OCI-LY1 (cell line): ENCODE data around the gene HEBP1.

Source experiments
- H2AFZ ChIP-seq: fragments of 200-600 bp; sonication (generic), shearing (Covaris generic); 2 replicates; pipeline ENCODE4 v1.6.0; 2014; ENCODE audit warnings: antibody characterized with exemption, mild to moderate bottlenecking, low read length
- H3F3A ChIP-seq: fragments of 200-600 bp; sonication (generic), shearing (Covaris generic); 2 replicates; pipeline ENCODE4 v1.6.0; 2014; ENCODE audit warnings: mild to moderate bottlenecking, antibody characterized with exemption, low read length, moderate library complexity; ENCODE audit not compliant: insufficient read depth
- H3K27ac ChIP-seq: fragments of 200-600 bp; sonication (generic); 2 replicates; pipeline ENCODE4 v1.5.1; 2014; ENCODE audit warnings: low read length, mixed run types, mild to moderate bottlenecking, low read depth; ENCODE audit not compliant: poor library complexity, severe bottlenecking
- H3K27me3 ChIP-seq: fragments of 200-600 bp; sonication (generic); 2 replicates; pipeline ENCODE4 v1.6.0; 2014; ENCODE audit warnings: antibody characterized with exemption, mild to moderate bottlenecking, low read length, moderate library complexity; ENCODE audit not compliant: insufficient read depth
- H3K36me3 ChIP-seq: fragments of 200-600 bp; sonication (generic); 2 replicates; pipeline ENCODE4 v1.6.1; 2014; ENCODE audit warnings: mild to moderate bottlenecking, antibody characterized with exemption, low read length, moderate library complexity, mixed read lengths; ENCODE audit not compliant: insufficient read depth
- H3K4me1 ChIP-seq: fragments of 200-600 bp; sonication (generic); 2 replicates; pipeline ENCODE4 v1.5.1; 2014; ENCODE audit warnings: mild to moderate bottlenecking, low read length, moderate library complexity; ENCODE audit not compliant: insufficient read depth, severe bottlenecking
- H3K4me2 ChIP-seq: fragments of 200-600 bp; sonication (generic), shearing (Covaris generic); 2 replicates; pipeline ENCODE4 v1.6.1; 2014; ENCODE audit warnings: low read length
- H3K4me3 ChIP-seq: fragments of 200-600 bp; sonication (generic); 2 replicates; pipeline ENCODE4 v1.5.1; 2014; ENCODE audit warnings: low read length, low read depth, mild to moderate bottlenecking, mixed read lengths; ENCODE audit not compliant: poor library complexity, severe bottlenecking
- H3K79me2 ChIP-seq: fragments of 200-600 bp; shearing (Covaris generic); 2 replicates; pipeline ENCODE4 v1.6.1; 2016; ENCODE audit warnings: mixed run types, low read length, mixed read lengths; ENCODE audit not compliant: insufficient read depth
- H3K9ac ChIP-seq: fragments of 200-600 bp; sonication (generic), shearing (Covaris generic); 2 replicates; pipeline ENCODE4 v1.6.1; 2014; ENCODE audit warnings: mild to moderate bottlenecking, low read length, mixed read lengths
- H3K9me2 ChIP-seq: fragments of 200-600 bp; sonication (generic), shearing (Covaris generic); 2 replicates; pipeline ENCODE4 v1.6.1; 2014; ENCODE audit warnings: low read depth, mild to moderate bottlenecking, low read length, mixed read lengths
- H3K9me3 ChIP-seq: fragments of 200-600 bp; shearing (Covaris generic); 2 replicates; pipeline ENCODE4 v1.6.1; 2014; ENCODE audit warnings: low read length, mixed read lengths
- H4K20me1 ChIP-seq: fragments of 200-600 bp; sonication (generic), shearing (Covaris generic); 2 replicates; pipeline ENCODE4 v1.6.0; 2016; ENCODE audit warnings: mild to moderate bottlenecking, low read length; ENCODE audit not compliant: insufficient read depth
- EZH2 ChIP-seq: fragments of 200-600 bp; sonication (generic), shearing (Covaris generic); IDR thresholded peaks from 2 replicates; pipeline ENCODE4 v1.8.0; 2017; ENCODE audit warnings: borderline replicate concordance, mixed run types, mild to moderate bottlenecking, antibody characterized with exemption, low read length, moderate library complexity, mixed read lengths
- TF ChIP-seq, protein P1 (sequence below): fragments of 200-600 bp; sonication (generic), shearing (Covaris generic); IDR thresholded peaks from 2 replicates; pipeline ENCODE4 v1.5.1; 2017; ENCODE audit warnings: mild to moderate bottlenecking, antibody characterized with exemption, low read length, moderate library complexity, mixed read lengths

HEBP1 gene

GRCh38 chr12:13005649-13006048 is 5.6 kb upstream of the HEBP1 start:
- Histone ChIP-seq H3K27ac (no peak overlapping the region), H3K9ac (no peak overlapping the region)

GRCh38 chr12:13004986-13005385 is 4.9 kb upstream of the HEBP1 start:
- no peaks in the 10 kb centered on the region for H3K79me2 ChIP-seq
- TF ChIP-seq, protein P1, sequence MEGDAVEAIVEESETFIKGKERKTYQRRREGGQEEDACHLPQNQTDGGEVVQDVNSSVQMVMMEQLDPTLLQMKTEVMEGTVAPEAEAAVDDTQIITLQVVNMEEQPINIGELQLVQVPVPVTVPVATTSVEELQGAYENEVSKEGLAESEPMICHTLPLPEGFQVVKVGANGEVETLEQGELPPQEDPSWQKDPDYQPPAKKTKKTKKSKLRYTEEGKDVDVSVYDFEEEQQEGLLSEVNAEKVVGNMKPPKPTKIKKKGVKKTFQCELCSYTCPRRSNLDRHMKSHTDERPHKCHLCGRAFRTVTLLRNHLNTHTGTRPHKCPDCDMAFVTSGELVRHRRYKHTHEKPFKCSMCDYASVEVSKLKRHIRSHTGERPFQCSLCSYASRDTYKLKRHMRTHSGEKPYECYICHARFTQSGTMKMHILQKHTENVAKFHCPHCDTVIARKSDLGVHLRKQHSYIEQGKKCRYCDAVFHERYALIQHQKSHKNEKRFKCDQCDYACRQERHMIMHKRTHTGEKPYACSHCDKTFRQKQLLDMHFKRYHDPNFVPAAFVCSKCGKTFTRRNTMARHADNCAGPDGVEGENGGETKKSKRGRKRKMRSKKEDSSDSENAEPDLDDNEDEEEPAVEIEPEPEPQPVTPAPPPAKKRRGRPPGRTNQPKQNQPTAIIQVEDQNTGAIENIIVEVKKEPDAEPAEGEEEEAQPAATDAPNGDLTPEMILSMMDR, result no peak
- no peak for TF ChIP-seq EZH2
- H3K9me2 ChIP-seq, result no peaks in the 10 kb centered on the region
- no peaks in the 10 kb centered on the region for H3K36me3 ChIP-seq
- no peak overlapping the region for H3K4me3 ChIP-seq
- no peaks in the 10 kb centered on the region for H4K20me1 ChIP-seq
- peaks cover 10% of the 10 kb centered on the region for H3K4me1 ChIP-seq
- no peak overlapping the region for H3K27ac ChIP-seq
- no peaks in the 10 kb centered on the region for H3K27me3 ChIP-seq
- no peaks in the 10 kb centered on the region for H3K9me3 ChIP-seq
- no peak overlapping the region for H3K9ac ChIP-seq
- no peaks in the 10 kb centered on the region for H3F3A ChIP-seq
- no peak overlapping the region for H2AFZ ChIP-seq
- H3K4me2 ChIP-seq, result no peak overlapping the region

More at GRCh38 chr12:13005649-13006048, 5.6 kb upstream of the HEBP1 start:
- TF ChIP-seq, protein P1, result no peak
- TF ChIP-seq EZH2, result no peak
- Histone ChIP-seq H3K9me2 (no peaks in the 10 kb centered on the region), H3K4me3 (no peak overlapping the region), H4K20me1 (no peaks in the 10 kb centered on the region), H3K79me2 (no peaks in the 10 kb centered on the region), H3K27me3 (no peaks in the 10 kb centered on the region), H3K36me3 (no peaks in the 10 kb centered on the region), H3K4me2 (no peak overlapping the region), H3K4me1 (peaks cover 6% of the 10 kb centered on the region), H2AFZ (no peak overlapping the region), H3F3A (no peaks in the 10 kb centered on the region), H3K9me3 (no peaks in the 10 kb centered on the region)

DNA sequence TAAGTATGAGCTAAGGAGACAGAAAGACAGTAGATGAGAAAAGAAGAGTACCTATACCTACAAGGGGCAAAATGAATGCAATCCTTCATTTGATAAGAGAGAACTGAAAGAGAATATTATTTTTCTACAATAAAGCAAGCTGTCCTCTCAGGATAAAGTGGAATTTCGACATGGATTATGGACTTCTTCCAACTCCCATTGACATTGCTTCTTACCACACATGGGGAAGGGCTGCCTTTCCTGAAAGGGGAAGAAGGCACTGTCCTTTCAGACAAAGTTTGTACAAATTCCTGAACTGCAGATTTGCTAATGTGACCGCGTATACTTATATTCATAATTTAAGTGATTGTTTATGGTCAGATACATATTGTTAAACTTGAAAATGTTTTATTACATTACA is 4.3 kb upstream of the HEBP1 start:
- Histone ChIP-seq H3K27ac (no peak overlapping the region), H3K4me1 (peaks cover 15% of the 10 kb centered on the region), H3K4me3 (no peak overlapping the region), H3K9ac (no peak overlapping the region), H3K36me3 (no peaks in the 10 kb centered on the region), H3K9me2 (no peaks in the 10 kb centered on the region), H3F3A (no peaks in the 10 kb centered on the region), H3K79me2 (no peaks in the 10 kb centered on the region), H3K9me3 (no peaks in the 10 kb centered on the region), H3K27me3 (peaks cover 5% of the 10 kb centered on the region; the same call in 1 of the 2 replicates), H3K4me2 (no peak overlapping the region), H2AFZ (no peak overlapping the region), H4K20me1 (no peaks in the 10 kb centered on the region)
- TF ChIP-seq EZH2, result no peak
- TF ChIP-seq, protein P1, result no peak
